Measurements from ENCODE around the gene MRPL10.

GRCh38 chr17:47818002-47818695 lies 13.2 kb downstream of the MRPL10 start:
- no peak for TF ChIP-seq CTCF (IDR thresholded peaks at IDR 0.05)
- no peak for TF ChIP-seq POLR2A (IDR thresholded peaks at IDR 0.05)

Measured in breast epithelium (tissue), 3 donors.